ENCODE results near the gene LRRC15.

Gene LRRC15

GRCh38 chr3:194318511-194319161 is 50.9 kb downstream of the LRRC15 start:
- H3K36me3 ChIP-seq = no peaks in the 10 kb centered on the region
- H3K9me3 ChIP-seq (ENCODE audit: severe bottlenecking) = no peaks in the 10 kb centered on the region
- no peaks in the 10 kb centered on the region for H3K27me3 ChIP-seq (ENCODE audit: insufficient read depth, low read depth, severe bottlenecking)
- DNase-seq = no peak
- TF ChIP-seq CTCF (IDR thresholded peaks at IDR 0.05; ENCODE audit: low read depth, low read length) = no peak
- no peak overlapping the region for H3K4me3 ChIP-seq (ENCODE audit: low read depth, low read length)
- H3K27ac ChIP-seq = no peak overlapping the region

- no peak overlapping the region for H3K4me3 ChIP-seq (ENCODE audit: low read depth, low read length)
- H3K36me3 ChIP-seq = no peaks in the 10 kb centered on the region
- no peak overlapping the region for H3K27ac ChIP-seq
- TF ChIP-seq CTCF (IDR thresholded peaks at IDR 0.05; ENCODE audit: low read depth, low read length) = no peak
- no peak for DNase-seq
- H3K9me3 ChIP-seq (ENCODE audit: severe bottlenecking) = no peaks in the 10 kb centered on the region
- H3K27me3 ChIP-seq (ENCODE audit: insufficient read depth, low read depth, severe bottlenecking) = no peaks in the 10 kb centered on the region
These were observed 52.6 kb downstream of the LRRC15 start for GRCh38 chr3:194316918-194317317.

GRCh38 chr3:194315965-194316361 is 53.6 kb downstream of the LRRC15 start:
- Histone ChIP-seq H3K36me3 (no peaks in the 10 kb centered on the region), H3K4me3 (ENCODE audit: low read depth, low read length) (no peak overlapping the region), H3K27ac (no peak overlapping the region), H3K27me3 (ENCODE audit: insufficient read depth, low read depth, severe bottlenecking) (no peaks in the 10 kb centered on the region), H3K9me3 (ENCODE audit: severe bottlenecking) (no peaks in the 10 kb centered on the region)
- TF ChIP-seq CTCF (IDR thresholded peaks at IDR 0.05; ENCODE audit: low read depth, low read length) = no peak
- DNase-seq = no peak

- peak; percentile 57 for DNase-seq
- H3K9me3 ChIP-seq (ENCODE audit: severe bottlenecking) = no peaks in the 10 kb centered on the region
These were observed 54.2 kb downstream of the LRRC15 start for GRCh38 chr3:194315088-194315964.

GRCh38 chr3:194314388-194315068 is 55.0 kb downstream of the LRRC15 start:
- H3K4me3 ChIP-seq (ENCODE audit: low read depth, low read length) = no peak overlapping the region
- DNase-seq = no peak
- H3K27ac ChIP-seq = no peak overlapping the region
- H3K9me3 ChIP-seq (ENCODE audit: severe bottlenecking) = no peaks in the 10 kb centered on the region
- H3K36me3 ChIP-seq = no peaks in the 10 kb centered on the region
- no peaks in the 10 kb centered on the region for H3K27me3 ChIP-seq (ENCODE audit: insufficient read depth, low read depth, severe bottlenecking)
- no peak for TF ChIP-seq CTCF (IDR thresholded peaks at IDR 0.05; ENCODE audit: low read depth, low read length)

More at GRCh38 chr3:194315088-194315964, 54.2 kb downstream of the LRRC15 start:
- no peaks in the 10 kb centered on the region for H3K27me3 ChIP-seq (ENCODE audit: insufficient read depth, low read depth, severe bottlenecking)
- no peak overlapping the region for H3K27ac ChIP-seq
- H3K4me3 ChIP-seq (ENCODE audit: low read depth, low read length) = peak overlapping the region; percentile 41
- H3K36me3 ChIP-seq = no peaks in the 10 kb centered on the region
- TF ChIP-seq CTCF (IDR thresholded peaks at IDR 0.05; ENCODE audit: low read depth, low read length) = peak; percentile 70

Data from WERI-Rb-1 (cell line).